Natural killer cell treated with Interleukin-12 subunit alpha and Interleukin-12 subunit beta and Interleukin-15 and Interleukin-18, amount 100 ng/mL, for 72 hours (primary cell): Measurements from ENCODE around the gene SCGB2B2. TPM values are rescaled to one million over a fixed set of nuclear protein-coding genes. Genes with fewer than 3 reads are reported as not detected.

Source experiments
- ATAC-seq, 2 donors: fragments of 150-1000 bp; cut with Tn5 transposase in 1 of 2; sonication (Bioruptor Pico), chemical (Tn5 transposase) in 1 of 2; 2 replicates each; pipeline ENCODE4 v1.10.0; 2021
- DNase-seq: peaks from one replicate; pipeline ENCODE4 v3.0.0; 2022; ENCODE audit warnings: low spot score
- H3K27ac Mint-ChIP-seq, 2 donors: 1 replicate in 1 of 2; 2 replicates in 1 of 2; pipeline ENCODE4 v1.8.0; 2022; ENCODE audit warnings: mixed read lengths in 2 of 2, mild to moderate bottlenecking in 1 of 2, moderate library complexity in 1 of 2
- H3K27me3 Mint-ChIP-seq, 2 donors: 1 replicate in 1 of 2; 2 replicates in 1 of 2; pipeline ENCODE4 v1.8.0; 2022; ENCODE audit warnings: mixed read lengths in 2 of 2
- H3K36me3 Mint-ChIP-seq: one replicate; pipeline ENCODE4 v1.8.0; 2022; ENCODE audit warnings: mixed read lengths
- H3K4me1 Mint-ChIP-seq, 2 donors: 1 replicate in 1 of 2; 2 replicates in 1 of 2; pipeline ENCODE4 v1.8.0; 2022; ENCODE audit warnings: low read depth in 2 of 2, mixed read lengths in 2 of 2, mild to moderate bottlenecking in 1 of 2
- H3K4me3 Mint-ChIP-seq: one replicate; pipeline ENCODE4 v1.8.0; 2022; ENCODE audit warnings: mixed read lengths
- H3K9me3 Mint-ChIP-seq: 2 replicates; pipeline ENCODE4 v1.8.0; 2022; ENCODE audit warnings: mixed read lengths
- total RNA-seq, 2 donors: library from RNA; stranded (reverse); gene quantifications; one replicate each; pipeline ENCODE4 v1.2.3, GENCODE V29; 2022

SCGB2B2 gene
- total RNA-seq, 2 donors from 2014 or later = 0.57 to 0.81 TPM

- H3K27ac Mint-ChIP-seq = no peak overlapping the region
Observed at GRCh38 chr19:34633802-34634201, 43.2 kb downstream of the SCGB2B2 start.

More at GRCh38 chr19:34633802-34634201, 43.2 kb downstream of the SCGB2B2 start:
- DNase-seq (no peak), ATAC-seq (no peak)
- Mint-ChIP-seq H3K4me3 (no peak overlapping the region), H3K36me3 (no peaks in the 10 kb centered on the region), H3K9me3 (peaks cover 8% of the 10 kb centered on the region), H3K4me1 (no peaks in the 10 kb centered on the region), H3K27me3 (no peaks in the 10 kb centered on the region)

Other genes with a start within 250 kb of the SCGB2B2 start
- gene UBA2, start 248.8 kb downstream of the SCGB2B2 start, total RNA-seq = 100 to 1,000 TPM; 121 to 180 TPM
- gene WTIP, start 195.4 kb downstream of the SCGB2B2 start, total RNA-seq = 1 to 10 TPM; 1.1 to 1.2 TPM
- gene ZNF302, start 519 bp upstream of the SCGB2B2 start, total RNA-seq = 10 to 100 TPM; 14.4 to 17.6 TPM
- 1 to 10 TPM; 3.4 to 5.7 TPM for gene ZNF181, start 57.1 kb upstream of the SCGB2B2 start, total RNA-seq
- 1 to 10 TPM; 1.5 to 3.3 TPM for gene ZNF599, start 96.1 kb upstream of the SCGB2B2 start, total RNA-seq
- 1 to 10 TPM; 3.1 to 6.6 TPM for gene ZNF30, start 249.7 kb upstream of the SCGB2B2 start, total RNA-seq